ENCODE measurements around the gene TMEM132C.

The TMEM132C gene

GRCh38 chr12:128325646-128326045 is 58.7 kb downstream of the TMEM132C start:
- no peak overlapping the region for H3K27ac ChIP-seq
- TF ChIP-seq ZFX (IDR thresholded peaks at IDR 0.05; ENCODE audit: borderline replicate concordance) = no peak
- TF ChIP-seq, protein P1, sequence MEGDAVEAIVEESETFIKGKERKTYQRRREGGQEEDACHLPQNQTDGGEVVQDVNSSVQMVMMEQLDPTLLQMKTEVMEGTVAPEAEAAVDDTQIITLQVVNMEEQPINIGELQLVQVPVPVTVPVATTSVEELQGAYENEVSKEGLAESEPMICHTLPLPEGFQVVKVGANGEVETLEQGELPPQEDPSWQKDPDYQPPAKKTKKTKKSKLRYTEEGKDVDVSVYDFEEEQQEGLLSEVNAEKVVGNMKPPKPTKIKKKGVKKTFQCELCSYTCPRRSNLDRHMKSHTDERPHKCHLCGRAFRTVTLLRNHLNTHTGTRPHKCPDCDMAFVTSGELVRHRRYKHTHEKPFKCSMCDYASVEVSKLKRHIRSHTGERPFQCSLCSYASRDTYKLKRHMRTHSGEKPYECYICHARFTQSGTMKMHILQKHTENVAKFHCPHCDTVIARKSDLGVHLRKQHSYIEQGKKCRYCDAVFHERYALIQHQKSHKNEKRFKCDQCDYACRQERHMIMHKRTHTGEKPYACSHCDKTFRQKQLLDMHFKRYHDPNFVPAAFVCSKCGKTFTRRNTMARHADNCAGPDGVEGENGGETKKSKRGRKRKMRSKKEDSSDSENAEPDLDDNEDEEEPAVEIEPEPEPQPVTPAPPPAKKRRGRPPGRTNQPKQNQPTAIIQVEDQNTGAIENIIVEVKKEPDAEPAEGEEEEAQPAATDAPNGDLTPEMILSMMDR (IDR thresholded peaks at IDR 0.05) = no peak

GRCh38 chr12:128326406-128326805 is 59.4 kb downstream of the TMEM132C start:
- no peak overlapping the region for H3K27ac ChIP-seq
- TF ChIP-seq ZFX (IDR thresholded peaks at IDR 0.05; ENCODE audit: borderline replicate concordance) = no peak

- H3K27ac ChIP-seq = no peak overlapping the region
- no peak for TF ChIP-seq ZFX (IDR thresholded peaks at IDR 0.05; ENCODE audit: borderline replicate concordance)
- TF ChIP-seq, protein P1 (IDR thresholded peaks at IDR 0.05) = no peak
Observed at GRCh38 chr12:128328961-128329360, 62.0 kb downstream of the TMEM132C start.

- H3K27ac ChIP-seq = no peak overlapping the region
- no peak for TF ChIP-seq ZFX (IDR thresholded peaks at IDR 0.05; ENCODE audit: borderline replicate concordance)
Observed at GRCh38 chr12:128336204-128337070, 69.5 kb downstream of the TMEM132C start.

GRCh38 chr12:128337071-128337345 is 70.0 kb downstream of the TMEM132C start:
- no peak for TF ChIP-seq ZFX (IDR thresholded peaks at IDR 0.05; ENCODE audit: borderline replicate concordance)
- TF ChIP-seq, protein P1 (IDR thresholded peaks at IDR 0.05) = no peak
- no peak overlapping the region for H3K27ac ChIP-seq

- TF ChIP-seq ZFX (IDR thresholded peaks at IDR 0.05; ENCODE audit: borderline replicate concordance) = no peak
- TF ChIP-seq, protein P1 (IDR thresholded peaks at IDR 0.05) = no peak
- H3K27ac ChIP-seq = no peak overlapping the region
Observed at GRCh38 chr12:128337431-128338170, 70.6 kb downstream of the TMEM132C start.

- H3K27ac ChIP-seq = no peak overlapping the region
- TF ChIP-seq ZFX (IDR thresholded peaks at IDR 0.05; ENCODE audit: borderline replicate concordance) = no peak
- TF ChIP-seq, protein P1 (IDR thresholded peaks at IDR 0.05) = no peak
Observed at GRCh38 chr12:128338386-128339125, 71.6 kb downstream of the TMEM132C start.

- no peak overlapping the region for H3K27ac ChIP-seq
- TF ChIP-seq, protein P1 (IDR thresholded peaks at IDR 0.05) = no peak
- no peak for TF ChIP-seq ZFX (IDR thresholded peaks at IDR 0.05; ENCODE audit: borderline replicate concordance)
Observed at GRCh38 chr12:128339126-128339520, 72.2 kb downstream of the TMEM132C start.
